ENCODE data around the gene MBNL1. TPM values are rescaled to one million over a fixed set of nuclear protein-coding genes. Genes with fewer than 3 reads are reported as not detected.

The MBNL1 gene
- total and polyA plus RNA-seq, 2 of the 13 experiments (the other 11 are each of a cell fraction or from before 2014, with no cell fraction given), result 27.1 to 55.4 TPM

GRCh38 chr3:152365126-152365525 lies 96.4 kb downstream of the MBNL1 start (continued):
- TF ChIP-seq, protein P1, sequence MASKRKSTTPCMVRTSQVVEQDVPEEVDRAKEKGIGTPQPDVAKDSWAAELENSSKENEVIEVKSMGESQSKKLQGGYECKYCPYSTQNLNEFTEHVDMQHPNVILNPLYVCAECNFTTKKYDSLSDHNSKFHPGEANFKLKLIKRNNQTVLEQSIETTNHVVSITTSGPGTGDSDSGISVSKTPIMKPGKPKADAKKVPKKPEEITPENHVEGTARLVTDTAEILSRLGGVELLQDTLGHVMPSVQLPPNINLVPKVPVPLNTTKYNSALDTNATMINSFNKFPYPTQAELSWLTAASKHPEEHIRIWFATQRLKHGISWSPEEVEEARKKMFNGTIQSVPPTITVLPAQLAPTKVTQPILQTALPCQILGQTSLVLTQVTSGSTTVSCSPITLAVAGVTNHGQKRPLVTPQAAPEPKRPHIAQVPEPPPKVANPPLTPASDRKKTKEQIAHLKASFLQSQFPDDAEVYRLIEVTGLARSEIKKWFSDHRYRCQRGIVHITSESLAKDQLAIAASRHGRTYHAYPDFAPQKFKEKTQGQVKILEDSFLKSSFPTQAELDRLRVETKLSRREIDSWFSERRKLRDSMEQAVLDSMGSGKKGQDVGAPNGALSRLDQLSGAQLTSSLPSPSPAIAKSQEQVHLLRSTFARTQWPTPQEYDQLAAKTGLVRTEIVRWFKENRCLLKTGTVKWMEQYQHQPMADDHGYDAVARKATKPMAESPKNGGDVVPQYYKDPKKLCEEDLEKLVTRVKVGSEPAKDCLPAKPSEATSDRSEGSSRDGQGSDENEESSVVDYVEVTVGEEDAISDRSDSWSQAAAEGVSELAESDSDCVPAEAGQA (IDR thresholded peaks at IDR 0.05; ENCODE audit: low read depth), result no peak
- TF ChIP-seq, protein P1 (CRISPR knock-in tag; IDR thresholded peaks at IDR 0.05; ENCODE audit: borderline replicate concordance), result no peak
- no peak for TF ChIP-seq ZNF121 (CRISPR knock-in tag; IDR thresholded peaks at IDR 0.05)
- TF ChIP-seq, protein P2, sequence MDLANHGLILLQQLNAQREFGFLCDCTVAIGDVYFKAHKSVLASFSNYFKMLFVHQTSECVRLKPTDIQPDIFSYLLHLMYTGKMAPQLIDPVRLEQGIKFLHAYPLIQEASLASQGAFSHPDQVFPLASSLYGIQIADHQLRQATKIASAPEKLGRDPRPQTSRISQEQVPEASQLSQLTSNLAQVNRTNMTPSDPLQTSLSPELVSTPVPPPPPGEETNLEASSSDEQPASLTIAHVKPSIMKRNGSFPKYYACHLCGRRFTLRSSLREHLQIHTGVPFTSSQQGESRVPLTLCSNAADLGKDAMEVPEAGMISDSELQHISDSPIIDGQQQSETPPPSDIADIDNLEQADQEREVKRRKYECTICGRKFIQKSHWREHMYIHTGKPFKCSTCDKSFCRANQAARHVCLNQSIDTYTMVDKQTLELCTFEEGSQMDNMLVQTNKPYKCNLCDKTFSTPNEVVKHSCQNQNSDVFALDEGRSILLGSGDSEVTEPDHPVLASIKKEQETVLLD (CRISPR knock-in tag; IDR thresholded peaks at IDR 0.05; ENCODE audit: low read depth), result no peak
